Bronchial epithelial cell (primary cell): ENCODE measurements around the gene PLRG1. TPM values are rescaled to one million over a fixed set of nuclear protein-coding genes. Genes with fewer than 3 reads are reported as not detected.

Source experiments
- DNase-seq: peaks from one replicate; pipeline ENCODE4 v3.0.0-alpha.2; 2010; ENCODE audit warnings: low read depth
- FAIRE-seq: peaks from 2 replicates; lab custom pipeline; 2011; peaks lifted over from hg19 to GRCh38; lab: Jason Lieb, UNC
- H3K27me3 ChIP-seq: 2 replicates; pipeline ENCODE4 v1.5.1; 2011; ENCODE audit warnings: low read length; ENCODE audit not compliant: control insufficient read depth, insufficient read depth
- H3K36me3 ChIP-seq: 2 replicates; pipeline ENCODE4 v1.5.1; 2011; ENCODE audit warnings: low read length; ENCODE audit not compliant: control insufficient read depth, insufficient read depth
- H3K4me3 ChIP-seq: 2 replicates; pipeline ENCODE4 v1.5.1; 2011; ENCODE audit warnings: mild to moderate bottlenecking, low read depth, low read length, control low read depth
- CTCF ChIP-seq: IDR thresholded peaks from 2 replicates; pipeline ENCODE4 v1.5.1; 2011; ENCODE audit warnings: mild to moderate bottlenecking, moderate library complexity, low read length, control low read depth, inconsistent platforms; ENCODE audit not compliant: insufficient read depth, severe bottlenecking
- total RNA-seq: library from RNA; depleted of rRNA; stranded (reverse); fragments of >200 nt; gene quantifications from 2 replicates; pipeline ENCODE4 v1.2.1, GENCODE V29; 2014

PLRG1 gene
- total RNA-seq, 1 donor from 2014 or later, result 106 TPM

- no peaks in the 10 kb centered on the region for H3K36me3 ChIP-seq
- no peak for DNase-seq
- H3K4me3 ChIP-seq, result no peak overlapping the region
- H3K27me3 ChIP-seq, result no peaks in the 10 kb centered on the region
- TF ChIP-seq CTCF, result no peak
- FAIRE-seq, result no peak
These were observed 24.0 kb downstream of the PLRG1 start for GRCh38 chr4:154526151-154526550.

- no peaks in the 10 kb centered on the region for H3K36me3 ChIP-seq
- H3K27me3 ChIP-seq, result peaks cover 1% of the 10 kb centered on the region
- no peak overlapping the region for H3K4me3 ChIP-seq
- FAIRE-seq (no peak), DNase-seq (no peak)
- no peak for TF ChIP-seq CTCF
These were observed 28.6 kb downstream of the PLRG1 start for GRCh38 chr4:154521607-154522006.

- DNase-seq, result no peak
- Histone ChIP-seq H3K36me3 (no peaks in the 10 kb centered on the region), H3K4me3 (no peak overlapping the region), H3K27me3 (peaks cover 1% of the 10 kb centered on the region)
- no peak for TF ChIP-seq CTCF
- FAIRE-seq, result no peak
These were observed 31.0 kb downstream of the PLRG1 start for GRCh38 chr4:154519214-154519613.

- Histone ChIP-seq H3K4me3 (no peak overlapping the region), H3K27me3 (peaks cover 1% of the 10 kb centered on the region), H3K36me3 (no peaks in the 10 kb centered on the region)
- DNase-seq (no peak), FAIRE-seq (no peak)
- no peak for TF ChIP-seq CTCF
These were observed 32.6 kb downstream of the PLRG1 start for GRCh38 chr4:154517591-154517990.

GRCh38 chr4:154516318-154517029, 33.7 kb downstream of the PLRG1 start:
- no peak for TF ChIP-seq CTCF
- DNase-seq (no peak), FAIRE-seq (no peak)
- Histone ChIP-seq H3K27me3 (peaks cover 1% of the 10 kb centered on the region), H3K4me3 (no peak overlapping the region), H3K36me3 (no peaks in the 10 kb centered on the region)

GRCh38 chr4:154511981-154512380, 38.2 kb downstream of the PLRG1 start:
- Histone ChIP-seq H3K4me3 (no peak overlapping the region), H3K36me3 (no peaks in the 10 kb centered on the region), H3K27me3 (no peaks in the 10 kb centered on the region)
- no peak for FAIRE-seq
- no peak for TF ChIP-seq CTCF
- no peak for DNase-seq
